Measurements from ENCODE around the gene CAMTA1. TPM values are rescaled to one million over a fixed set of nuclear protein-coding genes. Genes with fewer than 3 reads are reported as not detected.

The CAMTA1 gene
- polyA plus RNA-seq, 1 experiment, result 23.1 TPM

- POLR2A ChIA-PET, result no interaction called here
These were observed 789.8 kb downstream of the CAMTA1 start for GRCh38 chr1:7575041-7575400.

GRCh38 chr1:7576946-7577657 lies 791.8 kb downstream of the CAMTA1 start:
- Histone ChIP-seq H3K4me3 (ENCODE audit: low read depth, low read length) (no peak overlapping the region), H3K27me3 (ENCODE audit: control insufficient read depth, insufficient read depth, low read length) (no peaks in the 10 kb centered on the region; the same call in 1 of the 2 replicates), H3K36me3 (ENCODE audit: control insufficient read depth, insufficient read depth, low read length) (no peaks in the 10 kb centered on the region)
- TF ChIP-seq CTCF (IDR thresholded peaks at IDR 0.05; ENCODE audit: insufficient read depth, low read depth, low read length), result peak; percentile 57
- ChIA-PET POLR2A (no interaction called here), CTCF (no interaction called here)
- DNase-seq (ENCODE audit: low read depth), result no peak

More at GRCh38 chr1:7575041-7575400, 789.8 kb downstream of the CAMTA1 start:
- Histone ChIP-seq H3K36me3 (ENCODE audit: control insufficient read depth, insufficient read depth, low read length) (no peaks in the 10 kb centered on the region), H3K4me3 (ENCODE audit: low read depth, low read length) (no peak overlapping the region), H3K27me3 (ENCODE audit: control insufficient read depth, insufficient read depth, low read length) (no peaks in the 10 kb centered on the region; the same call in 1 of the 2 replicates)
- DNase-seq (ENCODE audit: low read depth), result no peak
- CTCF ChIA-PET, result interaction anchor here (1.8 kb wide), 1 partner anchor 532 kb away, joined by 6 read pairs; no protein-coding TSS in a partner anchor
- TF ChIP-seq CTCF (IDR thresholded peaks at IDR 0.05; ENCODE audit: insufficient read depth, low read depth, low read length), result no peak

- DNase-seq (ENCODE audit: low read depth), result no peak
- ChIA-PET POLR2A (no interaction called here), CTCF (no interaction called here)
- Histone ChIP-seq H3K27me3 (ENCODE audit: control insufficient read depth, insufficient read depth, low read length) (no peaks in the 10 kb centered on the region), H3K4me3 (ENCODE audit: low read depth, low read length) (no peak overlapping the region), H3K36me3 (ENCODE audit: control insufficient read depth, insufficient read depth, low read length) (no peaks in the 10 kb centered on the region)
- TF ChIP-seq CTCF (IDR thresholded peaks at IDR 0.05; ENCODE audit: insufficient read depth, low read depth, low read length), result no peak
These were observed 793.0 kb downstream of the CAMTA1 start for GRCh38 chr1:7578206-7578605.

GRCh38 chr1:7579016-7579415 lies 793.8 kb downstream of the CAMTA1 start:
- Histone ChIP-seq H3K36me3 (ENCODE audit: control insufficient read depth, insufficient read depth, low read length) (no peaks in the 10 kb centered on the region), H3K4me3 (ENCODE audit: low read depth, low read length) (no peak overlapping the region), H3K27me3 (ENCODE audit: control insufficient read depth, insufficient read depth, low read length) (0 out of 2 replicates have a peak, but pooled peaks cover 1% of the 10 kb centered on the region)
- CTCF ChIA-PET, result no interaction called here
- no peak for DNase-seq (ENCODE audit: low read depth)
- POLR2A ChIA-PET, result no interaction called here
- TF ChIP-seq CTCF (IDR thresholded peaks at IDR 0.05; ENCODE audit: insufficient read depth, low read depth, low read length), result no peak

GRCh38 chr1:7579831-7580804 lies 794.9 kb downstream of the CAMTA1 start:
- no peak for TF ChIP-seq CTCF (IDR thresholded peaks at IDR 0.05; ENCODE audit: insufficient read depth, low read depth, low read length)
- DNase-seq (ENCODE audit: low read depth), result no peak
- 0 out of 2 replicates have a peak, but pooled peaks cover 1% of the 10 kb centered on the region for H3K27me3 ChIP-seq (ENCODE audit: control insufficient read depth, insufficient read depth, low read length)
- H3K36me3 ChIP-seq (ENCODE audit: control insufficient read depth, insufficient read depth, low read length), result no peaks in the 10 kb centered on the region
- ChIA-PET CTCF (no interaction called here), POLR2A (no interaction called here)
- H3K4me3 ChIP-seq (ENCODE audit: low read depth, low read length), result no peak overlapping the region
